ENCODE measurements around the gene GTF3C4. TPM values are rescaled to one million over a fixed set of nuclear protein-coding genes. Genes with fewer than 3 reads are reported as not detected.

Gene GTF3C4
- total and polyA plus RNA-seq, 2 of the 8 experiments (the other 6 are each of a cell fraction or from before 2014, with no cell fraction given): 6.8 to 39.2 TPM

DNA sequence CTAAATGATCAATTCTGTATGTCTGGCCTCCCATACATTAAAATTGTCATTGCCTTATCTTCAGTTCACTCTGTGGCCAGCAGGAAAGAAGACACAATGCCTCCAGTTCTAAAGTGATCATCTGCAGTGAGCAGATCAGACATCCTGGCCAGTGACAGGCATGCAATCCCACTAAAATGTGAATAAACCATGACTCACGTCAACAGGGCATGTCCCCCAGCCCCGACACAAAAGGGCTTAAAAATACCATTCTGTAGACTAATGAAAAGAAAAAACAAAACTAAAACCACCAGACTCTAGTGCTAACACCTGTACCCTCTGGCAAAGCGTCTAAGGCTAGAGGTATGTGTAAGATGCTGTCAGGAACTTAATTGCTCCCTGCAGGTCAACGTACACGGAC, 39.0 kb upstream of the GTF3C4 start:
- H3K14ac ChIP-seq (ENCODE audit: insufficient read length): no peak overlapping the region
- H3K27me3 ChIP-seq (replicated peaks in 1 of 4; ENCODE audit: control insufficient read depth in 3 of 4, extremely low read depth in 1 of 4, insufficient read depth in 3 of 4, low read length in 3 of 4): no peaks in the 10 kb centered on the region
- FAIRE-seq (no peak), DNase-seq (ENCODE audit: low read depth in 1 of 2, low spot score in 2 of 2) (no peak)
- no peak overlapping the region for H2BK12ac ChIP-seq (ENCODE audit: low read depth, low read length)
- H4K8ac ChIP-seq (ENCODE audit: extremely low read depth, insufficient read depth, low read length): no peak overlapping the region
- no peak overlapping the region for H3K23ac ChIP-seq (ENCODE audit: insufficient read length)
- no peak overlapping the region for H2AFZ ChIP-seq (ENCODE audit: low read length)
- H3K4ac ChIP-seq (replicated peaks; ENCODE audit: insufficient read length, low read depth, low read length): no peak overlapping the region
- no peak overlapping the region for H2BK120ac ChIP-seq (replicated peaks; ENCODE audit: low read depth, low read length)
- CTCF ChIA-PET (ENCODE audit: partially characterized antibody): interaction anchor here (3.9 kb wide), 1 partner anchor 14 kb away, joined by 16 read pairs; no protein-coding TSS in a partner anchor
- H3K79me1 ChIP-seq (ENCODE audit: low read depth, low read length): no peaks in the 10 kb centered on the region; the same call in 1 of the 2 replicates
- POLR2A ChIA-PET (ENCODE audit: partially characterized antibody): interaction anchor here (1.2 kb wide), 1 partner anchor 13 kb away, joined by 3 read pairs; no protein-coding TSS in a partner anchor
- H2BK15ac ChIP-seq (ENCODE audit: low read length): no peak overlapping the region
- H3K36me3 ChIP-seq (ENCODE audit: control insufficient read depth in 2 of 4, insufficient read depth in 4 of 4, low read length in 3 of 4): peaks cover 3 to 27% (median 16%) of the 10 kb centered on the region in 4 experiments; a peak in 7 of 8 replicates
- WGBS, 2 experiments (ENCODE audit: extremely low coverage in 1 of 2, insufficient coverage in 1 of 2, insufficient read length in 1 of 2, insufficient replicate concordance in 2 of 2, low coverage in 1 of 2, low lambda C conversion rate in 2 of 2, missing lambda C conversion rate in 1 of 2): 90% methylated on average over 5 of the region's 5 CpGs; no CpG with 5 or more reads in 1 of the 2 experiments
- H3K4me2 ChIP-seq (ENCODE audit: insufficient read depth in 1 of 2, low read depth in 2 of 2, low read length in 2 of 2): no peak overlapping the region
- no peak overlapping the region for H4K5ac ChIP-seq (ENCODE audit: insufficient read length, low read depth, low read length)
- 0 out of 7 replicates have a peak, but pooled peaks cover 0 to 3% (median 0%) of the 10 kb centered on the region in 4 experiments for H3K4me1 ChIP-seq (replicated peaks in 1 of 4; ENCODE audit: control insufficient read depth in 3 of 4, insufficient read depth in 4 of 4, low read length in 3 of 4)
- H3K27ac ChIP-seq (ENCODE audit: low read depth, low read length): no peak overlapping the region
- TF ChIP-seq RBBP5 (IDR thresholded peaks at IDR 0.05; ENCODE audit: borderline replicate concordance, low read depth, low read length) (no peak), SIX5 (IDR thresholded peaks at IDR 0.05; ENCODE audit: low read depth, low read length) (no peak), SP2 (IDR thresholded peaks at IDR 0.05; ENCODE audit: low read length) (no peak), TEAD4 (IDR thresholded peaks at IDR 0.05; ENCODE audit: low read depth, low read length) (no peak), BRCA1 (IDR thresholded peaks at IDR 0.05; ENCODE audit: low read depth, low read length) (no peak)
- TF ChIP-seq, protein P1, sequence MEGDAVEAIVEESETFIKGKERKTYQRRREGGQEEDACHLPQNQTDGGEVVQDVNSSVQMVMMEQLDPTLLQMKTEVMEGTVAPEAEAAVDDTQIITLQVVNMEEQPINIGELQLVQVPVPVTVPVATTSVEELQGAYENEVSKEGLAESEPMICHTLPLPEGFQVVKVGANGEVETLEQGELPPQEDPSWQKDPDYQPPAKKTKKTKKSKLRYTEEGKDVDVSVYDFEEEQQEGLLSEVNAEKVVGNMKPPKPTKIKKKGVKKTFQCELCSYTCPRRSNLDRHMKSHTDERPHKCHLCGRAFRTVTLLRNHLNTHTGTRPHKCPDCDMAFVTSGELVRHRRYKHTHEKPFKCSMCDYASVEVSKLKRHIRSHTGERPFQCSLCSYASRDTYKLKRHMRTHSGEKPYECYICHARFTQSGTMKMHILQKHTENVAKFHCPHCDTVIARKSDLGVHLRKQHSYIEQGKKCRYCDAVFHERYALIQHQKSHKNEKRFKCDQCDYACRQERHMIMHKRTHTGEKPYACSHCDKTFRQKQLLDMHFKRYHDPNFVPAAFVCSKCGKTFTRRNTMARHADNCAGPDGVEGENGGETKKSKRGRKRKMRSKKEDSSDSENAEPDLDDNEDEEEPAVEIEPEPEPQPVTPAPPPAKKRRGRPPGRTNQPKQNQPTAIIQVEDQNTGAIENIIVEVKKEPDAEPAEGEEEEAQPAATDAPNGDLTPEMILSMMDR (IDR thresholded peaks at IDR 0.05; ENCODE audit: control extremely low read depth in 1 of 3, insufficient read depth in 1 of 3, low read depth in 1 of 3, low read length in 3 of 3): no peak
- no peaks in the 10 kb centered on the region for H3K9me3 ChIP-seq (ENCODE audit: insufficient read depth in 2 of 2, low read depth in 1 of 2, low read length in 1 of 2)
- H2BK20ac ChIP-seq (ENCODE audit: low read length): no peak overlapping the region
- H2BK5ac ChIP-seq (ENCODE audit: low read depth, low read length): no peak overlapping the region
- no peak overlapping the region for H4K91ac ChIP-seq (replicated peaks; ENCODE audit: insufficient read length, low read length)
- H3K18ac ChIP-seq (ENCODE audit: extremely low read depth, low read length): no peak overlapping the region
- no peak overlapping the region for H3K4me3 ChIP-seq (ENCODE audit: extremely low read depth in 1 of 4, insufficient read depth in 2 of 4, low read depth in 3 of 4, low read length in 4 of 4)
- no peak overlapping the region for H3K56ac ChIP-seq (replicated peaks; ENCODE audit: insufficient read length, low read depth, low read length)
- H4K20me1 ChIP-seq (replicated peaks in 1 of 2; ENCODE audit: control insufficient read depth in 1 of 2, insufficient read depth in 2 of 2, low read length in 2 of 2): peaks cover 3 to 5% of the 10 kb centered on the region in 2 experiments
- no peaks in the 10 kb centered on the region for H3K23me2 ChIP-seq (ENCODE audit: low read depth, low read length)
- H3K9ac ChIP-seq (replicated peaks in 1 of 4; ENCODE audit: extremely low read depth in 1 of 4, low read depth in 3 of 4, low read length in 3 of 4): no peak overlapping the region
- H3K79me2 ChIP-seq (ENCODE audit: control insufficient read depth in 1 of 2, insufficient read depth in 2 of 2, low read length in 2 of 2): no peaks in the 10 kb centered on the region
- no peak overlapping the region for H2AK5ac ChIP-seq (ENCODE audit: low read depth, low read length)

All from H1 (cell line).